ENCODE results near the gene RPL11.
A peak's percentile ranks its signal among the peaks of the same experiment; 100 is the strongest.

The RPL11 gene

DNA sequence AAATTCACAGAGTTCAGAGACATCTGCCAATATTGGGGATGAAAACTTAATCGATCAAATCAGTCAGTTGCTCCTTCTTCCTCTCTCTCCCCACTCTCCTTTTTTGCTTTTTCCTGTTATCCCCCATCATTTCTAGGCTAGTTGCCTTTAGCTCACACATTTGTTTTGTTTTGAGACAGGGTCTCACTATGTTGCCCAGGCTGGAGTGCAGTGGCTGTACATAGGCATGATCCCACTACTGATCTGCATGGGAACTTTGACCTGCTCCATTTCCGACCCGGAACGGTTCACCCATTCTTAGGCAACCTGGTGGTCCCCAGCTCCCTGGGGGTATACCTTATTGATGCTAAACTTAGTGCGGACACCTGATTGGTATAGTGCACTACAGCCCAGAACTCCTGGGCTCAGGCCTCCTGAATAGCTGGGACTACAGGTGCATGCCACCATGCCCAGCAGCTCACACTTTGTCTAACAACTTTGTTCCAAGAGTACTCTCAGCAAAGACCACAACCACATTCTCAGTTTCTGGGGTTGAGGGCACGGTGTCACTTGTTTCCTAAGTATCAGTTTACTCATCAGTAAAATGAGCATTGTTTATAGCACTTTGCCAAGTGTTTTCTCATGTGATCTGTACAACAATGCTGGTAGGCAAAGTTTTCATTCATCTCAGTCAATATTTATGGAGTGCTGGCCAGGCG lies 45.0 kb downstream of the RPL11 start:
- no peak for DNase-seq

- no peak for DNase-seq
These were observed 50.0 kb downstream of the RPL11 start for GRCh38 chr1:23741609-23742008.

- DNase-seq: no peak
These were observed 51.2 kb downstream of the RPL11 start for GRCh38 chr1:23742670-23743286.

- DNase-seq: no peak
These were observed 51.9 kb downstream of the RPL11 start, which contains the start of gene ELOA for GRCh38 chr1:23743287-23744152. TSS of gene ELOA (plus strand) at chr1:23743471. CDS start at chr1:23743504, 33 bp downstream.

- DNase-seq: peak; percentile 38
These were observed 53.9 kb downstream of the RPL11 start for GRCh38 chr1:23745515-23745914.

Data from SIG-M5 (cell line).